ENCODE measurements around the gene AJAP1.

Gene AJAP1

DNA sequence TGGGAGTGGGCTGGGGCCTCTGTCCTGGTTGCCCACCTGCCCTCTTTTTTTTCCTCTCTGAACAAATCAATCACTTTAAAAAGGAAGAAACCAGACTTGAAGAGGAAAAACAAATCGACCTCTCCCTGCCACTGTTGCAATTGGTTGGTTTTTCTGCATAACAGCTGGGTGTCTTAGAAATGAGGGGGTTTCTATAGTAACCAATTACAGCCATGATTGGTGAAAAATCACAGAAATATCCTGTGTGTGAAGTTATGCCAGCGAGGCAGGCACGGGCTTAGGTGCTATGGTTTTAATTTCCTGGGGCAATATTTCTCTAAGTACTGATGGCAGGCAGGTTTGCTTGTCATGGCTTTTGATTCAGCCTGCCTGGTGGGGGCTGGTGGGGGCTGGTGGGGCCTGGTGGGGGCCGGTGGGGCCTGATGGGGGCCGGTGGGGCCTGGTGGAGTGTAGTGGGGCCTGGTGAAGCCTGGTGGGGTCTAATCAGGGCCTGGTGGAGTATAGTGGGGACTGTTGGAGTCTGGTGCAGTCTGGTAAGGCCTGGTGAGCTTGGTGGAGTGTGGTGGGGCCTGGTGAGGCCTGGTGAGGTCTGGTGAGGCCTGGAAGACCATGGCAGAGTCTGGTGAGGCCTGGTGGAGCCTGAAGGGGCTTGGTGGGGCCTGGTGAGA lies 54.6 kb downstream of the AJAP1 start:
- DNase-seq: no peak

DNA sequence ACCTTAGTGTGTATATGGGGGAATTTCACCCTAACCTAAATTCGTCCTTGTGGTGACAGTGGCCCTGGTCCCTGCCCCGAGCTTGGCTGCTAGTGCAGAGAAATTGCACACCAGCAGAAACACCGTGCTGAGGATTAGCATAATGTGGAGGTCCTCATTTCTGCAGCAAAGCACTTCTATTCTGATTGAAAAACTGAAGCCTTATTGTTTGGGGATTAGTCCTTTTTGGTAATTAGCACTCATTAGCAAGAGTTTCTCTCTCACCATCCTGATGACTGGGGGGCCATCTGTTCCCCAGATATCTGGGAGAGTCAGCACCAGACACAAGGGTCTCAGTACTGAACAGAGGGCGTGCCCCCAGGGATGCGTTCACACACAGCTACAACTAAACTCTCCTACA lies 55.2 kb downstream of the AJAP1 start:
- DNase-seq: no peak

DNA sequence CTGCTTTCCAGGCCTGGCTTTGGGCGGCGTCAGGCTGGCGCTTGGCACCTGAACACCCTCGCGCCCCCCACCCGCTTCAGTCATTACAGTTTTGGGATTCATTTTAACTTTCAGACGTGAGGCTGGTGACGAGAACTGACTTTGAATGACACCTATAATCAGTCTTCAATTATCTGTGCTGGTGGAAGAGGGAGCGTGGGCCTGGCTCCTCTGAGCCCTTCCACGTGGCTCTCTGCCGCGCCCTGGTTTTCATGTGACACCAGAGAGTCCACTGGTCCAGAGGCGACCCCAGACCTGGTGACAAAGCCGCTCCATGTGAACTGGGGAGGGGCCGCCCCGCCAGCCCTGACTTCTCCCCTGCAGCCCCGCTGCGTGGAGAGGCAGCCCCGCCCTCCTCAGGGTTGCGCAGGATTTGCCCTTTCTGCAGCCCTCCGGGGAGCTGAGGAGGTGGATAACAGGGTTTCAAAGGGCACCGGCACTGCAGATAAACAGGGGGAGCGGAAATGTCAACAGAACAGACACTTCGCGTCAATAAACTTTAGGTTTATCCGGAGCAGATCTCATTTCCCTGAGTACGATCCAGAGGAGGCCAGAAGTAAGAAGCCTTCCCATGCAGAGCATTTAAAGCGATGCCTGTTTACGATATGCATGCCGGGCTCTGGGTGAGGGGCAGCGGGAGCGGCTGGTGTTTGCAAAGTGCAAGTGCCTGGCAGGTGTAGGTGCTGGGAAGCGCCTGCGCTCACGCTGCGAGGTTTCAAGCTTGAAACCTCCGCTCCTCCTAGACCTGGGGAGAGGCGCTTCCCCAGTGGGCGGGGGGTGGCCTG lies 56.4 kb downstream of the AJAP1 start:
- no peak for DNase-seq

DNA sequence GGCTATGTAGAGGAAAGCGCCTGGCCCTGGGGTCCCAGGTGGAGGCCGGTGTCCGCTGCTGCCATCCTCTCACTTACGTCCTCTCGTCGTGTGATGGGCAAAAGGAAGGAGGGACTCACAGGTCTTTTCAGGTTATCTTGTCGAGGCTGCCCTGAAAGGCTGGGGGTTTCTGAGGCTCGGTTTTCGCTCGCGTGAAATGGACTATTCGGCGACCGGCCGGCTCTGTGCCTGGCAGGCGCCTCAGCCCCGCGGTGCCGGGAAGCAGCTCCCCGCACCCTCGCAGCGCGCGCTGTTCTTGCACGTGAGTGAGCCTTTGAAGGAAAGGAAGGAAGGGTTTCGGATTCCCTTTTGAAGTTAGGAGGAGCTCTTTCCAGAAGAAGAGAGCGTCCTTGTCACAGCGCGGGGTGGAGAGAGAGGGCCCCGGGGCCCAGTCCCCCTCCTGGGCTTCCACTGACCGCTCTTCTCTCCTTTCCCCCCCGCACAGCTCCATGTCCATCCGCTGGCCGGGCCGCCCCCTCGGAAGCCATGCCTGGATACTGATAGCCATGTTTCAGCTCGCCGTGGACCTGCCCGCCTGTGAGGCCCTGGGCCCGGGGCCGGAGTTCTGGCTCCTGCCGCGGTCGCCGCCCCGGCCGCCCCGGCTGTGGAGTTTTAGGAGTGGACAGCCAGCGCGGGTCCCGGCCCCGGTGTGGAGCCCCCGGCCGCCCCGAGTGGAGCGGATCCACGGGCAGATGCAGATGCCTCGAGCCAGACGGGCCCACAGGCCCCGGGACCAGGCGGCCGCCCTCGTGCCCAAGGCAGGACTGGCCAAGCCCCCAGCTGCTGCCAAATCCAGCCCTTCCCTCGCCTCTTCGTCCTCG lies 57.2 kb downstream of the AJAP1 start:
- DNase-seq: no peak

DNA sequence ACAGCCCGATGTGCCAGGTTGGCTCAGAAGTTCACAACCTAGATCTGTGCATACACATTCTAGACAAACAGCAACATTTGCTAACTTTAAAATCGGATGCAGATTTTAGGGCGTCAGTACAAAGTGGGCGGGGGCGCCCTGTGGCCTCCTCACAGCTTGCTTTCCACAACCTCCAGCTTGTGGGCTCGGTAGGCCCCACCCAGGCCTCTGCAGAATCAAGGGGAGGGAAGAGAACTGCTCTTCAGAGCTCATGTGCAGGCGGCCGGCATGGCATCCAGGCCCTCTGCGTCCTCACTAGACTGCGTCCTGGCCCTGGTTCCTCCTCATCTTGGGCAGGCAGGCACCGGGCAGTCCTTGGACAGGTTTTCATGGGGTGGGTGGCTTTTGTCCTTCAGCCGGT lies 59.3 kb downstream of the AJAP1 start:
- DNase-seq: no peak

DNA sequence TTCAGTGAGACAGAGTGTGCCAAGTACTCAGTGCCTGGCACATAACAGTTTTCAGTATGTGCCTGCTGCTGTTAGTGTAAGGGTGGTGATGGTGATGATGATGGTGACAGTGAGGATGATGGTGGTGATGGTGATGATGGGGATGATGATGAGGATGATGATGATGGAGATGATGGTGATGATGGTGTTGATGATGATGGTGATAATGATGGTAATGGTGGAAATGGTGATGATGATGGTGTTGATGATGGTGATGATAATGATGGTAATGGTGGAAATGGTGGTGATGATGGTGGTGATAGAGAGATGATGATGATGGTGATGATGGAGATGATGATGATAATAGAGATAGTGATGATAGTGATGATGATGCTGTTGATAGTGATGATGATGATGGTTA lies 62.0 kb downstream of the AJAP1 start:
- no peak for DNase-seq

DNA sequence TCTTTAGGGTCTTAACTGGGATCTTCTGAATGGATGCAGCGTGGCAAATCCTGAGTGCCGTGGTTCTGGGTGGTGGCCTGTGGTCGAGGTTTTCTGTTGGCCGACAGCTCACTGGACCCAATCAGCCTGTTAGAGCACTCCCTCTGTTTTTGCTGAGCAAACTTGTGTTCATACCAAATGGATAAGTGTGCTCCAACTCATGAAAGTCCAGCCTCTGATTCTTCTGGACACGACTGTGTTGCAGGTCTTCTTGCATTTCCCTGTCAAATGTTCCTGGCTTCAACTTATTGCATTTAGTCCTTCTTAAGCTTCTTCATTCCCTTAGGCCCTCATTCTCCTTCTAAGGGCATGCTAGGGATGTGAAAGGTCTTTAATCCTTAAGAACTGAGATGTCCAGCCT lies 63.7 kb downstream of the AJAP1 start:
- DNase-seq: no peak

DNA sequence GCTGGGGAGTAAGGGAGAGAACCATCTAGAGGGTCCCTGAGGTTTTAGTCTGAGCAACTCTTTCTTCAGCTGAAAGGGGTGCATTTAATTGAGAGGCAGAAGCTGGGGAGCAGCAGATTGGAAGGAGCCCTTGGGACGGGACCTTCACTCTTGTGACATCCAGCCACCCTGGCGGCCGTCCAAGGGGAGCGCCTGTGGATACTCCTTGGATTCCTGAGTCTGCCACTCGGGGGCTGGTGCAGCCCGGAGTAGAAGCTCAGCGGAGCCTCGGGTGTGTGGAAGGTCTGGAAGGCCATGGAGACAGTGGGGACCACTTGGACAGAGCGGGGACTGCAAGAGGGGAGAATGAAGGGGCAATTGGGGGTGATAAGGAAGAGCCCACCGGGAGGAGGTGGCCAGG lies 68.7 kb downstream of the AJAP1 start:
- no peak for DNase-seq

DNA sequence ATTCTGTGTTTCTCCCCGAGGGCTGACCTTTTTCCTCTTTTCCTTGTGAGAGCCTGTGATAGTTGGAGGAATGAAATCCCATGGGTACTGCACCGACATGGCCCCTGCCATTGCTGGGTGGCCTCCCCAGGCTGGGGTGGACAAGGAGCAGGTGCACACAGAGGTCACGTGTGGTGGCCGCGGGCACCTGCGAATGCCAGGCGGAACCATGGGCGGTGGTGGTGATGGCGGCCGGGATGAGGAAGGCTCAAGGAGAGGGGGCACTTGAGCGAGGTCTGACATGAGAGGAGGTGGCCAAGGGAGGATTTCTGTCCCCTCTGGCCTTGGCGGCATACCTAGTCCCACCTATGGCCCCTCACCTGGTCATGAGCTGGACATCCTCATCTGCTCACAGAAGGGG lies 69.6 kb downstream of the AJAP1 start:
- DNase-seq: no peak

DNA sequence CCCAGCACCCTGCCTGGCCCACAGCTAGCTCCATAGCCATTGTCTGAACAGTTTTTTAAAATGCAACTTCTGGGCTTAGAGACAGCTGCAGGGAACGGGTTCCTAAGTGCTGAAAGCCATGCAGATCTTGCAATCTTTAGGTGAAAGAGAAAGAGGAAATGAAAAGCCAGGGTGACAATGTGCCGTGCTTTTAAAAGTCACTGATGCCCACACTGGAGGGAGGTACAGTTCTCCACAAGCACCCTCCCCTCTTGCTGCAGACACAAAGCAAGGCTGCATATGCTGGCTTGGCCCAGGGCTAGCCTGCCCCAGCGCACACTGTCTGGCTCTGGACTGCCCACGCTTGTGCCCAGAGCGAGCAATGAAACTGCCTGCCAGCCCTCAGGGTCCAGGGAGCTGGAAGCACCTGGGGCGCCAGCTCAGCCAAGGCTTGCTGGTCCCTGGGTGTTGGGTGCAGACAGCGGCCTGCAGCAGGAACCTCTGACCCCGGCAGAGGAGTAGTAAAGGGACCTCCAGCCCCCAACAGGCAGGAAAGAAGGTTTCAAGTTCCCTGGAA lies 70.4 kb downstream of the AJAP1 start:
- DNase-seq: no peak

DNA sequence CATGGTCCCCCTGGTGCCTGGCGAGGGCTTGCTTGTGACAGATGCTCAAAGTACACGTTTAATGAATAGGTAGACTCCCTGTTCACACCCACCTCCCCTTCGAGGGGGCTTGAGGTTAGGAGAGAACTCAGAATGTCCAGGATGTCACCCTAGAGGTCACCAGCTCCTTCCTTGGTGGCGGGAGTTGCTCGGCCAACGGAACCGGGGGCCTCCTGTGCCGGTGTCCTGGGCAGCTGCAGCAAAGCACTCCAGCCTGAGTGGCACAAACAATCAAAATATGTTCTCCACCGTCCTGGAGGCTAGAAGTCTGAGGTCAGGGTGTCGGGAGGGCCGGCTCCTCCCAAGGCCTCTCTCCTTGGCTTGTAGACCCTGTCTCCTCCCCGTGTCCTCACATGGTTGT lies 71.0 kb downstream of the AJAP1 start:
- DNase-seq: no peak

DNA sequence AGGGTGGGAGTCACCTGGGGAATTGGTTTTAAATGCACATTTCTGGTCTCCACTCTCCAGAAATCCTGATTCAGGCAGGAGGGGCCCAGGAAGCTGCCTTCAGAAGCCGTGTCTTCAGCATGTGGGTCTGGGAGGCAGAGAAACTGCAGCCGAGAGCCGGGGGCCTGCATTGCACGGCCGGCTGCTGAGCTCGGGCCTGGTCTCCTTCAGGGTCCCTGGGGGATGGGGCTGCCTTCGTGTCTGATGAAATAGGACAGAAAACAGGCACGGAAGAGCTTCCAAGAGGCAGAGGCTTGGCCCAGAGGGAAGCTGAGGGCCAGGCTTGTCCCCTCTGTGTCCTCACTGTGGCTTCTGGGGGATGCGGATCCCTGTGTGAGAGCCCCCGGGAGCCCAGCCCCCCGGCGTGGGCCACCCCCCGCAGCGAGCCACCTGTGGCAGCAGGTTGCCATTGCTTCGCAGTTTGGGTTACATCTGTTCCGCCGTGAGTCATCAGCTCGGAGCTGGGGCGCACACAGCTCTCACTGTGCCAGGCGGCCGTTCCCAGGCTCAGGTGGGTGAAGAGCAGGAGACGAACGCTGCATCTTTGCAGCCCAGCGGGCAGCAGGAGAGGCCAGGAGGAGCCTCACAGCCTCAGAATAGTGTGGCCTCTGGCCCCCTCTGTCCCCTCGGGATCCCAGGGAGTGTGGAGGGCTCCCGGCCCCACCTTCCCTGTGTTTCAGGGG lies 72.4 kb downstream of the AJAP1 start:
- no peak for DNase-seq

DNA sequence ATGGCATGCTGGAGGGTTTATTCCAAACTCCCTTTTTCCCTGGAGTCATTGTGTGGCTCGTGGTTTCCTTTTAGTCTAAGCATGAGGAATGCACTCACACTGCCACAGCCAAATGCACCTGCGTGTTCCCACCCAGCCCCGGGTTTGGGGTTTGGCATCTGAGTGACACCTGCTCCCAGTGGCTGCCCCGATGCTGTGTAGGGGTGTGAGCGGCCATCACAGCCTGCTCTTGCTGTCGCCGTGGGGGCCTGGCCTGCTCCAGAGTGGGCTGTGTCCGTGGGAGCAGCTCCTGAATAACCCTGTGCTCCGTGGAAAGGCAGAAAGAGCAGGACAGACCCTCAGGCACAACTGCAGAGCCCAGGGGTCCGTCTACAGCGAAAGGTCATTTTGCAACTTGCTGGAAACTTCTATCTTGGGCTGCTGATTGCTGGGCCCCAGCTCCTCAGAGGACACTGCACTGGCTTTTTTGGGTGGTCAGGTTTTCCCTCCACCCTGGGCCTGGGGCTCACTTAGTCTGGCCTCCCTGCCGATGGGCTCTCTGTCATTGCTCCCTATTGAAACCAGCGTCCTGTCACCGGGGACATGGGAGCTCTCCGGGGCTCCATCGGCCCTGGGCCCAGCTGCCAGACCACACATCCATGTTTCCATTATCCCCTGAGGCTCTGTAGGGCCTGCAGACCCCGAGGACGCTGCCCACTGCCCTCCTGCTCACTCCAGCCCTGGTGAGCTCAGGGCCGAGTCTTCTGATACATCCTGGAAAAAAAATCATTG lies 74.1 kb downstream of the AJAP1 start:
- DNase-seq: no peak

DNA sequence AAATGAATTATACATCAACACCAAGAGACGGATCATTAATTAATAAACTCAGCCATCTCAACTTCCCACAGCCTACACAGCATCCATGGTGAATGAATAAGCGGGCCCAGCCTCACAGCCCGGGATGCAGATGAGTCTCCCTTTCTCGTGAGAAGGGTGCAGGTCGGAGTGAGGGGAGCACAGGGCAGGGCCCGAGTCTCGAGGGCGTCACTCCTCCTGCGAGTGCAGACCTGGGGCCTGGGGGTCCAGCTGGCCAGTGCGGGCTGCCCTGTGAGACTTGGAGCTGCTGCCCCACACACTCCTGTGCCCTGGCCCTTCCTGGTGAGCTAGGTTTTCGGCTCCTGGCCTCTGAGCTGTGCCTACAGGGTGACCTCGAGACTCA lies 74.7 kb downstream of the AJAP1 start:
- no peak for DNase-seq

DNA sequence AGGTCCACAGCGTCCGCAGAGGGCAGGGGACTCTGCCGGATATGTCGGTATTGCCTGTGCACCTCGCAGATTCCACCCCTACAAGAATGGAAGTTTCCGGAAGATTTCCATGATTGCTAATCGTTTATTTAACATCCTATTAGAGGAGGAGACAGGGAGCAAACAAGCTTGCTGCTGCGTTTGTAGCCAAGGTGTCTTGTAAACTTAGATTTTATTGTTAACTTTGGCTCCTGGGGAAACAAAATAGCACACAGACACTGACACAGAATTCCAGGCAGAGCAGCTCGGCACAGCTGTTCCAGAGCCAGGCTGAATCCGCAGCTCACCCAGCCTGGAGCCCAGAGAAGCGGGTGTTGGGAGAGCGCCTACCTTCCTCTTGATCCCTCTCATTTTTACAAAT lies 75.7 kb downstream of the AJAP1 start:
- DNase-seq: no peak

DNA sequence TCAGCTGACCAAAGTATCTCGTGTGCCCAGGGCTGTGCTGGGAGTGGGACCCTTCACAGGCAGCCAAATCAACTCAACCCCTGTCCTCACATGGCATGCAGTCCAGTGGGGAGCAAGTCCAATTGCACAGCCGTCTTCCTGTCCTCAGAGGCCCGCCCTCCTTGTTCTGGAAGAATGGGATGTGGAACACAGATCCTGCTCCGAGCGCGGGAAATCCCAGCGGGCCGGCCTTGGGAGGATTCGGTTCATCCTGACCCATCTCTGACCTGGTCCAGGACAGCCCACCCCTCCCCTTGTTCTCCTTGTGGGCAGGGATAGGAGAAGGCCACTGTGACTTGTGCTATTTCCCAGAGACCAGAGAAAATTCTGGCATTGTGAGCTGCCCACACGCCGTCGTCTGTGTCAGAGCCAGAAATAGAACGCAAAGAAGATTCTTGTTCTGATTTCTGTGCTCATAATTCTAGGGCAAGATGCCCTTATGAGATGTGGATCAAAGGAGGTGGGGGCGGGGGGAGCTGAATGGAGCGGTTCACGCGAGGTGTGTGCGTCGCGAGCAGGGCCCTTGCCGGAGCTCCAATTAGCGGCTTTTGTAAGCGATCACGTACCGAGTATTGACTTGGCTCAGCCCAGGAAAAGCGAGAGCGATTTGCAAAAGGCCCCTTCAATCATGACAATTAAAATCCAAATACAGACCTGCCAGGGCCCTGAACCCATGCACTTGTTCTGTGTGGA lies 79.2 kb downstream of the AJAP1 start:
- no peak for DNase-seq

DNA sequence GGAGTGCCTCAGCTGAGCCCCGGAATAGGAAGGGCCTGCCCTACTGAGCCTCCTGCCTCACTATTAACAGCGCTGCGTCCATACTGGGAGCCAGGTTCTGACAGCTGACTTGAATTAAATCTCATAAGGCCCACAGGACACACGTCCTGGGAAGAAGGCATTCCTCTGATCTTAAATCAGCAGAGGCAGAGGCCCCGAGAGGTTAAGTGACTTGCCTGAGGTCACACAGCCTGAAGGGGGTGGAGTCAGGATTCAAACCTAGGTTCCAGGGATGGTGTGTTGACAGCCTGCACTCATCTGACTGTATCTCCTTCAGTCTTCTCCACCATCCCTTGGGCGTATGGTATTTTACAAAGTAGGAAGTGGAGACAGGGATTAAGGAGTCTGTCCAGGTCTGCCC lies 79.8 kb downstream of the AJAP1 start:
- DNase-seq: no peak

DNA sequence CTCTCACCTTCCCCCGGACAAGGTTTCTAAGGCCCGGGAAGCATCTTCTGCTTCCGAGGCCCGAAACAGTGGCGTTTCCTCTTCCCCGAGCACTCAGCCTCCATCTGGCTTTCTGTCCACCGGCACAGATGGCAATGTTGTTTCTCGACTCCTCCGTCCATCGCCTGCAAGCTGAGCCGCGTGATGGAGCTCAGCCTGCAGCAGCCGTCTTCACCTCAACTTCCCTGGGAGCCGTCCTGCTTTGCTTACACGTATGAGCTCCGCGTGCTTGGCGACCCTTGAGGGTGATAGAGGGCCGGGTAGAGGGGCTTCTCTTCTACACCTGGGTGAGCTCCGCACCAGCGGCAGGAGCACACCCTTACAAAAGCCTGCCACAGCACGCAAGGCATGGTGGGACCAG lies 80.4 kb downstream of the AJAP1 start:
- DNase-seq: no peak

DNA sequence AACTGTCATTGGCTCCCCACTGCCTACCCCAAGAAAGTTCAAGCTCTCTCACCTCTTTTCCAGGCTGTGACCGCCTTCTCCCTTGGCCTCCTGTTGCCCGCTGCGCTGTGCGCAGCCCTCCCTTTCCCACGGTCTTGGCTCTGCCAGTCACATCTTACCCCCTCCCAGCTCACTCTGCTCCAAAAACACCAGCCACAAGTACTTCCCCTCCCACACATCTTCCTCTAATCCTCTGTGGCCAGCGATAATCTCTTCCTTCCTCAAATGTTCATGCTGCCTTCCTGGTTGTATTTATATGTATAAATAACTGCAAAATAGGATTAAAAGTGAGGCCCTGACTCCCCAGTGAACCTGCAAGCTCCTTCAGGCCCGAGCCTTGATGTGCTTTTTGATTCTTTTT lies 81.8 kb downstream of the AJAP1 start:
- no peak for DNase-seq

DNA sequence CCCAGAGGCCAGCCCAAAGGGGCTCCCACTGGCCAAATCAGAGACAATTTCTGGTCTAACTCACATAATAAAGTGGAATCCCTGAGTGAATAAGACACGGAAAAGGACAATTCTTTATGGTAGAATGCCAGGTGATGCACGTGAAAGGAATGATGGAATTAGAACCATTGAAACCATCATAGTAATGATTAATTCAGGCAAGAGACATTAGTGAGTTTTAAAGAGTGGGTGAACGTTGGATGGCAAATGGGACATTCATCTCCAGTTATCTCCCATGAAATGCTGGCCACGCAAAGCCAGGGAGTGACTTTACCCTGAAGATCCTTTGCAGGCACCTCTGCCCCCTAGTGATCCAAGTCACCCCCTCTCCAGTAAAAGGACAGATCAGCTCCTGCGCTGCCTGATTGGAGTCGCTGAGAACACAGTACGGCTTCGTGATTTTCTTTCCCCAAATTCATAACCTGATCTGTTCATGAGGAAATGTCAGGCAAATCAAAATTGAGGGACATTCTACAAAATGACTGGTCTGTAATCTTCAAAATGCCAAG lies 87.5 kb downstream of the AJAP1 start:
- no peak for DNase-seq
